ENCODE data around the gene SLC17A4. TPM values are rescaled to one million over a fixed set of nuclear protein-coding genes. Genes with fewer than 3 reads are reported as not detected.

The SLC17A4 gene
- total and polyA plus RNA-seq, 10 of the 15 experiments (the other 5 are each of a cell fraction or from before 2014, with no cell fraction given) = not detected

GRCh38 chr6:25793970-25794369 lies 39.4 kb downstream of the SLC17A4 start:
- FAIRE-seq (no peak), DNase-seq (ENCODE audit: low read depth, low spot score) (no peak), ATAC-seq (no peak)
- Histone ChIP-seq H3K79me2 (ENCODE audit: control insufficient read depth, insufficient read depth, low read length) (no peaks in the 10 kb centered on the region), H3K4me2 (ENCODE audit: control insufficient read depth, insufficient read depth) (no peak overlapping the region), H2AFZ (ENCODE audit: control insufficient read depth, low read depth, low read length) (no peak overlapping the region), H3K4me3 (no peak overlapping the region), H3K4me1 (ENCODE audit: control insufficient read depth, insufficient read depth, low read length) (no peaks in the 10 kb centered on the region), H3K9me3 (replicated peaks; ENCODE audit: control insufficient read depth, insufficient read depth, low read length) (no peaks in the 10 kb centered on the region), H3K36me3 (ENCODE audit: control insufficient read depth in 2 of 2, insufficient read depth in 2 of 2, low read length in 1 of 2) (no peaks in the 10 kb centered on the region), H3K27ac (ENCODE audit: control insufficient read depth, insufficient read depth) (no peak overlapping the region), H4K20me1 (ENCODE audit: control insufficient read depth, insufficient read depth) (no peaks in the 10 kb centered on the region), H3K27me3 (replicated peaks in 1 of 2; ENCODE audit: control insufficient read depth in 2 of 2, insufficient read depth in 2 of 2, low read length in 1 of 2) (peaks cover 0 to 2% of the 10 kb centered on the region in 2 experiments; a peak in 1 of 4 replicates), H3K9ac (ENCODE audit: control insufficient read depth, insufficient read depth, low read length) (no peak overlapping the region)
- in situ Hi-C loops (cut with MboI) = no loop called here
- 48% methylated on average over 1 of the region's 1 CpG for WGBS (ENCODE audit: insufficient coverage, insufficient replicate concordance, low lambda C conversion rate, missing lambda C conversion rate)
- ChIA-PET CTCF (no interaction called here), RAD21 (ENCODE audit: unreplicated experiment) (interaction anchor here (0.6 kb wide), 1 partner anchor 228 kb away, joined by 3 read pairs; no protein-coding TSS in a partner anchor), SMC1A (ENCODE audit: uncharacterized antibody, unreplicated experiment) (no interaction called here), POLR2A (no interaction called here)
- no TSS peak for BruUV-seq (replicated peaks)
- intact Hi-C loops (cut with micrococcal nuclease; ENCODE audit: unreplicated experiment) = no loop called here
- no peak for TF ChIP-seq TCF3 (IDR thresholded peaks at IDR 0.05; ENCODE audit: borderline replicate concordance, insufficient read depth, low read depth, low read length)
- TF ChIP-seq ZBED1 (IDR thresholded peaks at IDR 0.05; ENCODE audit: borderline replicate concordance) = no peak
- no peak for TF ChIP-seq KAT2A (conservative IDR thresholded peaks at IDR 0.05; ENCODE audit: control insufficient read depth, low read depth, low read length)
- TF ChIP-seq SMAD1 (IDR thresholded peaks at IDR 0.05; ENCODE audit: low read depth, partially characterized antibody) = no peak
- TF ChIP-seq IKZF1 (conservative IDR thresholded peaks at IDR 0.05) = no peak

- no peak for ATAC-seq
- RAD21 ChIA-PET (ENCODE audit: unreplicated experiment) = no interaction called here
- in situ Hi-C loops (cut with MboI) = no loop called here
- Histone ChIP-seq H3K27me3 (replicated peaks in 1 of 2; ENCODE audit: control insufficient read depth in 2 of 2, insufficient read depth in 2 of 2, low read length in 1 of 2) (peaks cover 0 to 4% of the 10 kb centered on the region in 2 experiments; a peak in 1 of 4 replicates), H3K27ac (ENCODE audit: control insufficient read depth, insufficient read depth) (no peak overlapping the region), H3K4me2 (ENCODE audit: control insufficient read depth, insufficient read depth) (no peak overlapping the region), H3K4me1 (ENCODE audit: control insufficient read depth, insufficient read depth, low read length) (no peaks in the 10 kb centered on the region), H3K4me3 (no peak overlapping the region), H2AFZ (ENCODE audit: control insufficient read depth, low read depth, low read length) (no peak overlapping the region), H3K9ac (ENCODE audit: control insufficient read depth, insufficient read depth, low read length) (no peak overlapping the region), H3K36me3 (ENCODE audit: control insufficient read depth in 2 of 2, insufficient read depth in 2 of 2, low read length in 1 of 2) (no peaks in the 10 kb centered on the region), H3K79me2 (ENCODE audit: control insufficient read depth, insufficient read depth, low read length) (no peaks in the 10 kb centered on the region), H3K9me3 (replicated peaks; ENCODE audit: control insufficient read depth, insufficient read depth, low read length) (no peaks in the 10 kb centered on the region), H4K20me1 (ENCODE audit: control insufficient read depth, insufficient read depth) (no peaks in the 10 kb centered on the region)
- DNase-seq (ENCODE audit: low read depth, low spot score) = no peak
- 50% methylated on average over 2 of the region's 2 CpGs for WGBS (ENCODE audit: insufficient coverage, insufficient replicate concordance, low lambda C conversion rate, missing lambda C conversion rate)
- BruUV-seq (replicated peaks) = no TSS peak
- no peak for FAIRE-seq
- intact Hi-C loops (cut with micrococcal nuclease; ENCODE audit: unreplicated experiment) = no loop called here
- POLR2A ChIA-PET = interaction anchor here (0.6 kb wide), 1 partner anchor 116 kb away, joined by 8 read pairs; no protein-coding TSS in a partner anchor
- CTCF ChIA-PET = no interaction called here
- SMC1A ChIA-PET (ENCODE audit: uncharacterized antibody, unreplicated experiment) = no interaction called here
- TF ChIP-seq ATF7 (IDR thresholded peaks at IDR 0.05; ENCODE audit: low read depth) (no peak), ZNF622 (IDR thresholded peaks at IDR 0.05) (no peak), BHLHE40 (IDR thresholded peaks at IDR 0.05; ENCODE audit: borderline replicate concordance in 1 of 2, low read depth in 2 of 2, low read length in 1 of 2) (no peak), NR2F1 (conservative IDR thresholded peaks at IDR 0.05) (no peak), NRF1 (conservative IDR thresholded peaks at IDR 0.05; ENCODE audit: low read depth, low read length) (no peak), SIN3A (IDR thresholded peaks at IDR 0.05; ENCODE audit: low read depth, low read length) (no peak), HCFC1 (IDR thresholded peaks at IDR 0.05; ENCODE audit: low read length) (no peak), SPI1 (IDR thresholded peaks at IDR 0.05; ENCODE audit: borderline replicate concordance, insufficient read depth, low read depth, low read length) (no peak), PBX3 (IDR thresholded peaks at IDR 0.05; ENCODE audit: insufficient replicate concordance, low read depth, low read length) (no peak), ZNF217 (IDR thresholded peaks at IDR 0.05) (no peak), CBFB (IDR thresholded peaks at IDR 0.05; ENCODE audit: low read depth) (no peak), RBBP5 (conservative IDR thresholded peaks at IDR 0.05) (no peak)
- TF ChIP-seq, protein P1, sequence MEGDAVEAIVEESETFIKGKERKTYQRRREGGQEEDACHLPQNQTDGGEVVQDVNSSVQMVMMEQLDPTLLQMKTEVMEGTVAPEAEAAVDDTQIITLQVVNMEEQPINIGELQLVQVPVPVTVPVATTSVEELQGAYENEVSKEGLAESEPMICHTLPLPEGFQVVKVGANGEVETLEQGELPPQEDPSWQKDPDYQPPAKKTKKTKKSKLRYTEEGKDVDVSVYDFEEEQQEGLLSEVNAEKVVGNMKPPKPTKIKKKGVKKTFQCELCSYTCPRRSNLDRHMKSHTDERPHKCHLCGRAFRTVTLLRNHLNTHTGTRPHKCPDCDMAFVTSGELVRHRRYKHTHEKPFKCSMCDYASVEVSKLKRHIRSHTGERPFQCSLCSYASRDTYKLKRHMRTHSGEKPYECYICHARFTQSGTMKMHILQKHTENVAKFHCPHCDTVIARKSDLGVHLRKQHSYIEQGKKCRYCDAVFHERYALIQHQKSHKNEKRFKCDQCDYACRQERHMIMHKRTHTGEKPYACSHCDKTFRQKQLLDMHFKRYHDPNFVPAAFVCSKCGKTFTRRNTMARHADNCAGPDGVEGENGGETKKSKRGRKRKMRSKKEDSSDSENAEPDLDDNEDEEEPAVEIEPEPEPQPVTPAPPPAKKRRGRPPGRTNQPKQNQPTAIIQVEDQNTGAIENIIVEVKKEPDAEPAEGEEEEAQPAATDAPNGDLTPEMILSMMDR (IDR thresholded peaks at IDR 0.05 in 2 of 3, conservative IDR thresholded peaks at IDR 0.05 in 1 of 3; ENCODE audit: control insufficient read depth in 2 of 3, extremely low read depth in 1 of 3, insufficient read depth in 1 of 3, low read depth in 3 of 3, low read length in 3 of 3) = no peak
Measured at GRCh38 chr6:25794784-25795183, 40.2 kb downstream of the SLC17A4 start.

Measured in GM12878 (cell line).